A549 (cell line): Measurements from ENCODE around the gene HLA-DQB1. TPM values are rescaled to one million over a fixed set of nuclear protein-coding genes. Genes with fewer than 3 reads are reported as not detected.

Experiments
- ATAC-seq, 2 experiments: fragments of 200-7000 bp in 1 of 2; fragments of >200 bp in 1 of 2; cut with Nextera tagmentation in 1 of 2; cut with Tn5 transposase in 1 of 2; 3 replicates each; pipeline versions ENCODE4 v1.8.0 to v1.9.1; 2018 to 2020; ENCODE audit warnings: mild to moderate bottlenecking in 1 of 2, moderate library complexity in 1 of 2
- CTCF ChIA-PET: fragments of 300-600 bp; sonication (Branson Sonifier 250); formaldehyde crosslinking; extraction: SDS; loops from one replicate; lab custom pipeline; 2021; ENCODE audit warnings: antibody characterized with exemption, inconsistent platforms; lab: Yijun Ruan, JAX
- POLR2A ChIA-PET: fragments of 350-600 bp; formaldehyde crosslinking; extraction: SDS; loops from one replicate; lab custom pipeline; 2021; ENCODE audit warnings: antibody characterized with exemption, inconsistent platforms; lab: Yijun Ruan, JAX
- DNase-seq, 2 experiments: peaks; one replicate each; pipeline versions ENCODE4 v3.0.0 to v3.0.0-alpha.2; 2011 to 2016; ENCODE audit warnings: low read depth in 1 of 2, low spot score in 1 of 2
- FAIRE-seq: peaks from 2 replicates; lab custom pipeline; 2011; peaks lifted over from hg19 to GRCh38; lab: Jason Lieb, UNC
- H3K27ac ChIP-seq, 2 experiments: fragments of >200 bp; sonication (Bioruptor Twin); formaldehyde crosslinking; 3 replicates each; pipeline ENCODE4 v1.5.1; 2016 to 2017
- H3K4me1 ChIP-seq: fragments of >200 bp; sonication (Bioruptor Twin); formaldehyde crosslinking; 3 replicates; pipeline ENCODE4 v1.6.1; 2016
- H3K4me2 ChIP-seq: fragments of >200 bp; sonication (Bioruptor Twin); formaldehyde crosslinking; 3 replicates; pipeline ENCODE4 v1.6.1; 2016
- H3K4me3 ChIP-seq: fragments of >200 bp; sonication (Bioruptor Twin); formaldehyde crosslinking; 3 replicates; pipeline ENCODE4 v1.5.1; 2016
- H3K9me3 ChIP-seq: fragments of >200 bp; sonication (Bioruptor Twin); formaldehyde crosslinking; 3 replicates; pipeline ENCODE4 v1.6.1; 2016
- CBX8 ChIP-seq: fragments of 200-600 bp; sonication (generic); IDR thresholded peaks from 2 replicates; pipeline ENCODE4 v1.6.1; 2016
- CHD4 ChIP-seq: fragments of 200-600 bp; sonication (generic); IDR thresholded peaks from 2 replicates; pipeline ENCODE4 v1.6.1; 2016; ENCODE audit warnings: antibody characterized with exemption, mild to moderate bottlenecking, borderline replicate concordance
- EHF ChIP-seq: fragments of 250-450 bp; sonication (Bioruptor Pico); IDR thresholded peaks from 2 replicates; pipeline ENCODE4 v1.5.0; 2020; ENCODE audit warnings: mild to moderate bottlenecking
- ESRRA ChIP-seq: fragments of 150-350 bp; IDR thresholded peaks from 2 replicates; pipeline ENCODE4 v1.6.1; 2014; ENCODE audit warnings: mild to moderate bottlenecking, low read length, borderline replicate concordance
- FOSB ChIP-seq: fragments of 250-450 bp; sonication (Bioruptor Pico); IDR thresholded peaks from 2 replicates; pipeline ENCODE4 v1.5.0; 2020; ENCODE audit warnings: mild to moderate bottlenecking, moderate library complexity
- FOSL2 ChIP-seq, 2 experiments: fragments of 450-650 bp in 1 of 2; fragments of >200 bp in 1 of 2; sonication (Bioruptor Twin) in 1 of 2; formaldehyde crosslinking; IDR thresholded peaks; 2 replicates each; pipeline versions ENCODE4 v1.5.0 to v1.6.1; 2016 to 2020; ENCODE audit warnings: mild to moderate bottlenecking in 1 of 2, moderate library complexity in 1 of 2
- HES2 ChIP-seq: fragments of >200 bp; sonication (Bioruptor Twin); formaldehyde crosslinking; IDR thresholded peaks from 2 replicates; pipeline ENCODE4 v1.6.1; 2016
- HEYL ChIP-seq: fragments of 250-450 bp; sonication (Bioruptor Pico); IDR thresholded peaks from 2 replicates; pipeline ENCODE4 v1.8.0; 2021; ENCODE audit warnings: mild to moderate bottlenecking, moderate library complexity
- HOXA7 ChIP-seq: fragments of 250-450 bp; sonication (Bioruptor Pico); IDR thresholded peaks from 2 replicates; pipeline ENCODE4 v1.5.0; 2020; ENCODE audit warnings: mild to moderate bottlenecking, moderate library complexity
- HOXB13 ChIP-seq: fragments of 250-450 bp; sonication (Bioruptor Pico); IDR thresholded peaks from 2 replicates; pipeline ENCODE4 v1.5.0; 2020; ENCODE audit warnings: low read depth, mild to moderate bottlenecking, moderate library complexity
- JUN ChIP-seq, 2 experiments: fragments of >200 bp; sonication (Bioruptor Twin); formaldehyde crosslinking; IDR thresholded peaks; 2 replicates in 1 of 2; 3 replicates in 1 of 2; pipeline ENCODE4 v1.6.1; 2016 to 2017
- KDM1A ChIP-seq: fragments of 200-600 bp; sonication (generic); IDR thresholded peaks from 2 replicates; pipeline ENCODE4 v1.6.1; 2016; ENCODE audit warnings: low read depth, mild to moderate bottlenecking
- KDM5A ChIP-seq: fragments of 200-600 bp; sonication (generic); IDR thresholded peaks from 2 replicates; pipeline ENCODE4 v1.6.1; 2016; ENCODE audit warnings: antibody characterized with exemption, mild to moderate bottlenecking
- MAFK ChIP-seq: fragments of 450-650 bp; IDR thresholded peaks from 2 replicates; pipeline ENCODE4 v1.6.1; 2014; ENCODE audit not compliant: partially characterized antibody
- MAX ChIP-seq: IDR thresholded peaks from 2 replicates; pipeline ENCODE4 v1.6.1; 2012
- MAZ ChIP-seq: fragments of 150-350 bp; IDR thresholded peaks from 2 replicates; pipeline ENCODE4 v1.6.1; 2014; ENCODE audit warnings: antibody characterized with exemption, low read depth, low read length, borderline replicate concordance
- NFE2L2 ChIP-seq: fragments of 150-350 bp; conservative IDR thresholded peaks from 2 replicates; pipeline ENCODE4 v1.6.1; 2014; ENCODE audit warnings: low read length
- PHF8 ChIP-seq: fragments of 200-600 bp; sonication (generic); IDR thresholded peaks from 2 replicates; pipeline ENCODE4 v1.6.1; 2016; ENCODE audit warnings: low read depth, mild to moderate bottlenecking, antibody characterized with exemption, moderate library complexity, borderline replicate concordance
- POLR2A ChIP-seq: IDR thresholded peaks from 2 replicates; pipeline ENCODE4 v1.6.1; 2012; ENCODE audit warnings: mild to moderate bottlenecking, low read length
- POLR2AphosphoS2 ChIP-seq: conservative IDR thresholded peaks from 2 replicates; pipeline ENCODE4 v1.6.1; 2012; ENCODE audit warnings: low read length, improper control_type of control experiment, inconsistent platforms
- RCOR1 ChIP-seq: fragments of 150-350 bp; IDR thresholded peaks from 2 replicates; pipeline ENCODE4 v1.6.1; 2014; ENCODE audit warnings: antibody characterized with exemption, low read length, low read depth
- RFX5 ChIP-seq: fragments of 450-650 bp; IDR thresholded peaks from 2 replicates; pipeline ENCODE4 v1.7.1; 2014; ENCODE audit warnings: antibody characterized with exemption, mild to moderate bottlenecking, moderate library complexity
- TP53 ChIP-seq: fragments of 250-450 bp; sonication (Bioruptor Pico); IDR thresholded peaks from 2 replicates; pipeline ENCODE4 v1.5.0; 2021; ENCODE audit warnings: mild to moderate bottlenecking, moderate library complexity
- ZC3H11A ChIP-seq: fragments of 450-650 bp; IDR thresholded peaks from 2 replicates; pipeline ENCODE4 v1.6.1; 2014; ENCODE audit warnings: antibody characterized with exemption, mild to moderate bottlenecking
- WGBS: methylation state at CpG from one replicate; pipeline ENCODE4 v1.1.6; 2017; ENCODE audit errors: missing lambda C conversion rate; 5-methylcytosine and 5-hydroxymethylcytosine counted together
- polyA plus RNA-seq, 4 experiments: library from polyadenylated mRNA; depleted of rRNA in 3 of 4; stranded (reverse); fragments of >200 nt; fragmentation: RNase III in 1 of 4; extraction: RNeasy Plus Mini Kit Qiagen cat#74134 plus additional on column Dnase treatment in 1 of 4; gene quantifications; 2 replicates in 3 of 4; 3 replicates in 1 of 4; pipeline ENCODE4 v1.2.3, GENCODE V29; 2011 to 2017
- TF ChIP-seq, protein P1 (sequence below): fragments of 450-650 bp; IDR thresholded peaks from 2 replicates; pipeline ENCODE4 v1.6.1; 2014; ENCODE audit warnings: antibody characterized with exemption
- TF ChIP-seq, protein P2 (sequence below): fragments of >200 bp; sonication (Bioruptor Twin); formaldehyde crosslinking; IDR thresholded peaks from 3 replicates; pipeline ENCODE4 v1.5.1; 2016
- TF ChIP-seq, protein P3 (sequence below): fragments of 200-600 bp; sonication (generic); IDR thresholded peaks from 2 replicates; pipeline ENCODE4 v1.6.1; 2016; ENCODE audit warnings: antibody characterized with exemption, mild to moderate bottlenecking, moderate library complexity
- TF ChIP-seq, protein P4 (sequence below): fragments of 250-450 bp; sonication (Bioruptor Pico); IDR thresholded peaks from 2 replicates; pipeline ENCODE4 v1.5.0; 2021; ENCODE audit warnings: mild to moderate bottlenecking, moderate library complexity, borderline replicate concordance

The HLA-DQB1 gene
- polyA plus RNA-seq, 2 of the 4 experiments (the other 2 are of a cell fraction) = not detected

GRCh38 chr6:32669893-32670292, 3.4 kb upstream of the HLA-DQB1 start:
- FAIRE-seq = no peak

DNA sequence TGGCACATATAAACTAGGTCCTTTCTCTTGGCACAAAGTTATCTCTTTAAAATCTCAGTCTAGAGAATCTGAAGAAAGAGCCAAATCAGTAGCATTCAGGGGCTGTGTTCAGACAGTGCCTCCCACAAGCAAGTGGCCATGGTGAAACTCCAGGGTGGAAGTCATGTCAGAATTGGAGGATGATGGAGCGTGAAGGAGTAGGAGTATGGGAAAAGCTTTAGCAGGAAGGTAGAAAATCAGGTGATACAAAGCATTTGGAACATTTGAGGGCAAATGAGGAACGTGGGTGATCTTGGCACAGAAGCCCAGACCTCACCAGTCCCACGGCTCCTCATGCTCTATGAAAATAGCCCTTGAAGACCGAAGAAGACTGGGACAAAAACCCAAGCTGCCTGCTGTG, 2.8 kb upstream of the HLA-DQB1 start:
- ATAC-seq (no peak), DNase-seq (no peak), FAIRE-seq (no peak)
- Histone ChIP-seq H3K9me3 (no peaks in the 10 kb centered on the region), H3K4me3 (no peak overlapping the region), H3K4me1 (no peaks in the 10 kb centered on the region), H3K27ac (no peak overlapping the region), H3K4me2 (no peak overlapping the region)
- ChIA-PET POLR2A (no interaction called here), CTCF (interaction anchor here (0.6 kb wide), 1 partner anchor 286 kb away, joined by 3 read pairs; no protein-coding TSS in a partner anchor)
- 0% methylated on average over 2 of the region's 4 CpGs for WGBS
- TF ChIP-seq ZC3H11A = no peak
- no peak for TF ChIP-seq EHF (CRISPR knock-in tag)
- no peak for TF ChIP-seq FOSB (CRISPR knock-in tag)
- TF ChIP-seq HEYL (CRISPR knock-in tag) = no peak
- no peak for TF ChIP-seq HOXA7 (CRISPR knock-in tag)
- TF ChIP-seq MAZ = no peak
- no peak for TF ChIP-seq MAFK
- no peak for TF ChIP-seq CHD4
- TF ChIP-seq HOXB13 (CRISPR knock-in tag) = no peak
- TF ChIP-seq, protein P1, sequence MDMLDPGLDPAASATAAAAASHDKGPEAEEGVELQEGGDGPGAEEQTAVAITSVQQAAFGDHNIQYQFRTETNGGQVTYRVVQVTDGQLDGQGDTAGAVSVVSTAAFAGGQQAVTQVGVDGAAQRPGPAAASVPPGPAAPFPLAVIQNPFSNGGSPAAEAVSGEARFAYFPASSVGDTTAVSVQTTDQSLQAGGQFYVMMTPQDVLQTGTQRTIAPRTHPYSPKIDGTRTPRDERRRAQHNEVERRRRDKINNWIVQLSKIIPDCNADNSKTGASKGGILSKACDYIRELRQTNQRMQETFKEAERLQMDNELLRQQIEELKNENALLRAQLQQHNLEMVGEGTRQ = no peak
- no peak for TF ChIP-seq NFE2L2
- no peak for TF ChIP-seq POLR2A
- TF ChIP-seq POLR2AphosphoS2 = no peak
- TF ChIP-seq FOSL2 (IDR thresholded peaks at IDR 0.05) = no peak
- no peak for TF ChIP-seq FOSL2 (CRISPR knock-in tag; IDR thresholded peaks at IDR 0.05)
- TF ChIP-seq RCOR1 = no peak
- TF ChIP-seq, protein P2, sequence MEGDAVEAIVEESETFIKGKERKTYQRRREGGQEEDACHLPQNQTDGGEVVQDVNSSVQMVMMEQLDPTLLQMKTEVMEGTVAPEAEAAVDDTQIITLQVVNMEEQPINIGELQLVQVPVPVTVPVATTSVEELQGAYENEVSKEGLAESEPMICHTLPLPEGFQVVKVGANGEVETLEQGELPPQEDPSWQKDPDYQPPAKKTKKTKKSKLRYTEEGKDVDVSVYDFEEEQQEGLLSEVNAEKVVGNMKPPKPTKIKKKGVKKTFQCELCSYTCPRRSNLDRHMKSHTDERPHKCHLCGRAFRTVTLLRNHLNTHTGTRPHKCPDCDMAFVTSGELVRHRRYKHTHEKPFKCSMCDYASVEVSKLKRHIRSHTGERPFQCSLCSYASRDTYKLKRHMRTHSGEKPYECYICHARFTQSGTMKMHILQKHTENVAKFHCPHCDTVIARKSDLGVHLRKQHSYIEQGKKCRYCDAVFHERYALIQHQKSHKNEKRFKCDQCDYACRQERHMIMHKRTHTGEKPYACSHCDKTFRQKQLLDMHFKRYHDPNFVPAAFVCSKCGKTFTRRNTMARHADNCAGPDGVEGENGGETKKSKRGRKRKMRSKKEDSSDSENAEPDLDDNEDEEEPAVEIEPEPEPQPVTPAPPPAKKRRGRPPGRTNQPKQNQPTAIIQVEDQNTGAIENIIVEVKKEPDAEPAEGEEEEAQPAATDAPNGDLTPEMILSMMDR = no peak
- TF ChIP-seq PHF8 = no peak
- no peak for TF ChIP-seq KDM5A
- TF ChIP-seq JUN (IDR thresholded peaks at IDR 0.05) = no peak

More at GRCh38 chr6:32669893-32670292, 3.4 kb upstream of the HLA-DQB1 start:
- Histone ChIP-seq H3K4me2 (no peak overlapping the region), H3K4me1 (no peaks in the 10 kb centered on the region), H3K27ac (no peak overlapping the region), H3K9me3 (no peaks in the 10 kb centered on the region), H3K4me3 (no peak overlapping the region)
- ATAC-seq = no peak
- TF ChIP-seq, protein P3, sequence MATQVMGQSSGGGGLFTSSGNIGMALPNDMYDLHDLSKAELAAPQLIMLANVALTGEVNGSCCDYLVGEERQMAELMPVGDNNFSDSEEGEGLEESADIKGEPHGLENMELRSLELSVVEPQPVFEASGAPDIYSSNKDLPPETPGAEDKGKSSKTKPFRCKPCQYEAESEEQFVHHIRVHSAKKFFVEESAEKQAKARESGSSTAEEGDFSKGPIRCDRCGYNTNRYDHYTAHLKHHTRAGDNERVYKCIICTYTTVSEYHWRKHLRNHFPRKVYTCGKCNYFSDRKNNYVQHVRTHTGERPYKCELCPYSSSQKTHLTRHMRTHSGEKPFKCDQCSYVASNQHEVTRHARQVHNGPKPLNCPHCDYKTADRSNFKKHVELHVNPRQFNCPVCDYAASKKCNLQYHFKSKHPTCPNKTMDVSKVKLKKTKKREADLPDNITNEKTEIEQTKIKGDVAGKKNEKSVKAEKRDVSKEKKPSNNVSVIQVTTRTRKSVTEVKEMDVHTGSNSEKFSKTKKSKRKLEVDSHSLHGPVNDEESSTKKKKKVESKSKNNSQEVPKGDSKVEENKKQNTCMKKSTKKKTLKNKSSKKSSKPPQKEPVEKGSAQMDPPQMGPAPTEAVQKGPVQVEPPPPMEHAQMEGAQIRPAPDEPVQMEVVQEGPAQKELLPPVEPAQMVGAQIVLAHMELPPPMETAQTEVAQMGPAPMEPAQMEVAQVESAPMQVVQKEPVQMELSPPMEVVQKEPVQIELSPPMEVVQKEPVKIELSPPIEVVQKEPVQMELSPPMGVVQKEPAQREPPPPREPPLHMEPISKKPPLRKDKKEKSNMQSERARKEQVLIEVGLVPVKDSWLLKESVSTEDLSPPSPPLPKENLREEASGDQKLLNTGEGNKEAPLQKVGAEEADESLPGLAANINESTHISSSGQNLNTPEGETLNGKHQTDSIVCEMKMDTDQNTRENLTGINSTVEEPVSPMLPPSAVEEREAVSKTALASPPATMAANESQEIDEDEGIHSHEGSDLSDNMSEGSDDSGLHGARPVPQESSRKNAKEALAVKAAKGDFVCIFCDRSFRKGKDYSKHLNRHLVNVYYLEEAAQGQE = no peak
- no peak for TF ChIP-seq KDM1A
- TF ChIP-seq, protein P4, sequence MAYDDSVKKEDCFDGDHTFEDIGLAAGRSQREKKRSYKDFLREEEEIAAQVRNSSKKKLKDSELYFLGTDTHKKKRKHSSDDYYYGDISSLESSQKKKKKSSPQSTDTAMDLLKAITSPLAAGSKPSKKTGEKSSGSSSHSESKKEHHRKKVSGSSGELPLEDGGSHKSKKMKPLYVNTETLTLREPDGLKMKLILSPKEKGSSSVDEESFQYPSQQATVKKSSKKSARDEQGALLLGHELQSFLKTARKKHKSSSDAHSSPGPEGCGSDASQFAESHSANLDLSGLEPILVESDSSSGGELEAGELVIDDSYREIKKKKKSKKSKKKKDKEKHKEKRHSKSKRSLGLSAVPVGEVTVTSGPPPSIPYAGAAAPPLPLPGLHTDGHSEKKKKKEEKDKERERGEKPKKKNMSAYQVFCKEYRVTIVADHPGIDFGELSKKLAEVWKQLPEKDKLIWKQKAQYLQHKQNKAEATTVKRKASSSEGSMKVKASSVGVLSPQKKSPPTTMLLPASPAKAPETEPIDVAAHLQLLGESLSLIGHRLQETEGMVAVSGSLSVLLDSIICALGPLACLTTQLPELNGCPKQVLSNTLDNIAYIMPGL (CRISPR knock-in tag) = no peak
- TF ChIP-seq FOSL2 (IDR thresholded peaks at IDR 0.05) = no peak
- TF ChIP-seq FOSL2 (CRISPR knock-in tag; IDR thresholded peaks at IDR 0.05) = no peak
- TF ChIP-seq MAZ = no peak
- TF ChIP-seq MAX = no peak
- no peak for TF ChIP-seq FOSB (CRISPR knock-in tag)
- TF ChIP-seq HOXA7 (CRISPR knock-in tag) = no peak
- no peak for TF ChIP-seq HES2
- TF ChIP-seq HEYL (CRISPR knock-in tag) = no peak
- no peak for TF ChIP-seq ESRRA
- TF ChIP-seq RFX5 = no peak
- TF ChIP-seq CBX8 = no peak
- no peak for TF ChIP-seq PHF8
- TF ChIP-seq RCOR1 = no peak
- TF ChIP-seq TP53 (CRISPR knock-in tag) = no peak
- POLR2A ChIA-PET = no interaction called here
- DNase-seq = no peak
- CTCF ChIA-PET = interaction anchor here (0.6 kb wide), 1 partner anchor 285 kb away, joined by 3 read pairs; no protein-coding TSS in a partner anchor
